HepG2 (cell line): ENCODE data around the gene LRRC17. TPM values are rescaled to one million over a fixed set of nuclear protein-coding genes. Genes with fewer than 3 reads are reported as not detected.
A peak's percentile ranks its signal among the peaks of the same experiment; 100 is the strongest.

Experiments
- BRCA1 ChIP-seq: sonication (generic); formaldehyde crosslinking; IDR thresholded peaks from 2 replicates; pipeline ENCODE4 v1.4.0; 2020; ENCODE audit warnings: missing genetic modification reagents
- BRD4 ChIP-seq: sonication (generic); formaldehyde crosslinking; IDR thresholded peaks from 2 replicates; pipeline ENCODE4 v1.4.0; 2020; ENCODE audit warnings: missing genetic modification reagents
- CCDC6 ChIP-seq: sonication (generic); formaldehyde crosslinking; IDR thresholded peaks from 2 replicates; pipeline ENCODE4 v1.8.1; 2022; ENCODE audit warnings: mild to moderate bottlenecking, missing genetic modification reagents, moderate library complexity
- GATAD2A ChIP-seq: IDR thresholded peaks from 2 replicates; pipeline ENCODE4 v1.6.1; 2016
- HIC2 ChIP-seq: sonication (generic); formaldehyde crosslinking; IDR thresholded peaks from 2 replicates; pipeline ENCODE4 v1.9.0; 2022; ENCODE audit warnings: low read depth, missing genetic modification reagents
- HNRNPH1 ChIP-seq: fragments of 200-400 bp; formaldehyde crosslinking; optimal IDR thresholded peaks from 2 replicates; pipeline ENCODE3; 2017; ENCODE audit warnings: mild to moderate bottlenecking, low read depth, low read length
- HNRNPUL1 ChIP-seq: fragments of 200-400 bp; formaldehyde crosslinking; IDR thresholded peaks from 2 replicates; pipeline ENCODE4 v1.6.1; 2017; ENCODE audit warnings: low read depth, mild to moderate bottlenecking, low read length, moderate library complexity
- IRF2 ChIP-seq: IDR thresholded peaks from 2 replicates; pipeline ENCODE4 v1.6.1; 2018; ENCODE audit warnings: missing genetic modification reagents, missing compliant biosample characterization
- KLF15 ChIP-seq: sonication (generic); formaldehyde crosslinking; IDR thresholded peaks from 2 replicates; pipeline ENCODE4 v1.8.1; 2023; ENCODE audit warnings: borderline replicate concordance, mild to moderate bottlenecking, inconsistent platforms, missing genetic modification reagents, mixed read lengths
- MTF1 ChIP-seq: sonication (generic); formaldehyde crosslinking; IDR thresholded peaks from 2 replicates; pipeline ENCODE4 v1.5.0; 2020; ENCODE audit warnings: missing genetic modification reagents
- NFE2L2 ChIP-seq: fragments of 150-350 bp; IDR thresholded peaks from 2 replicates; pipeline ENCODE4 v1.6.1; 2014; ENCODE audit warnings: low read length
- PRDM15 ChIP-seq: sonication (generic); formaldehyde crosslinking; IDR thresholded peaks from 2 replicates; pipeline ENCODE4 v1.4.0; 2020; ENCODE audit warnings: missing genetic modification reagents
- SALL1 ChIP-seq: sonication (generic); formaldehyde crosslinking; IDR thresholded peaks from 2 replicates; pipeline ENCODE4 v1.8.0; 2022; ENCODE audit warnings: mild to moderate bottlenecking, missing genetic modification reagents
- ZBTB43 ChIP-seq: sonication (generic); formaldehyde crosslinking; conservative IDR thresholded peaks from 2 replicates; pipeline ENCODE4 v1.4.0; 2020; ENCODE audit warnings: missing genetic modification reagents
- ZKSCAN1 ChIP-seq: fragments of 150-350 bp; IDR thresholded peaks from 2 replicates; pipeline ENCODE4 v1.6.1; 2014; ENCODE audit warnings: low read length
- ZNF136 ChIP-seq: sonication (generic); formaldehyde crosslinking; IDR thresholded peaks from 2 replicates; pipeline ENCODE4 v1.8.1; 2022; ENCODE audit warnings: low read depth, mild to moderate bottlenecking, moderate library complexity, missing genetic modification reagents
- ZNF383 ChIP-seq: sonication (generic); formaldehyde crosslinking; IDR thresholded peaks from 2 replicates; pipeline ENCODE4 v1.4.0; 2020; ENCODE audit warnings: missing genetic modification reagents, mild to moderate bottlenecking, borderline replicate concordance
- ZNF512B ChIP-seq: sonication (generic); formaldehyde crosslinking; IDR thresholded peaks from 2 replicates; pipeline ENCODE4 v1.5.1; 2020; ENCODE audit warnings: missing genetic modification reagents, mild to moderate bottlenecking, borderline replicate concordance
- ZNF644 ChIP-seq: IDR thresholded peaks from 2 replicates; pipeline ENCODE4 v1.6.1; 2016; ENCODE audit warnings: low read depth
- ZNF782 ChIP-seq: sonication (generic); formaldehyde crosslinking; IDR thresholded peaks from 2 replicates; pipeline ENCODE4 v1.4.0; 2020; ENCODE audit warnings: missing genetic modification reagents, mild to moderate bottlenecking, borderline replicate concordance
- polyA plus RNA-seq, 8 experiments: library from polyadenylated mRNA; depleted of rRNA in 3 of 8; stranded (reverse) in 7 of 8; unstranded in 1 of 8; fragments of >200 nt; fragmentation: Illumina TruSeq in 4 of 8; extraction: Trizol in 4 of 8; gene quantifications; 2 replicates each; pipeline versions ENCODE4 v1.2.1 to v1.2.3, GENCODE V29; 2011 to 2016; ENCODE audit warnings: low read depth in 4 of 8, missing spikeins in 1 of 8, mixed read lengths in 1 of 8; ENCODE audit not compliant: insufficient read depth in 1 of 8
- total RNA-seq, 5 experiments: library from RNA; depleted of rRNA; stranded (reverse); fragments of >200 nt; fragmentation: Illumina TruSeq; extraction: Trizol; gene quantifications; 2 replicates each; pipeline ENCODE4 v1.2.3, GENCODE V29; 2016; ENCODE audit warnings: low read depth in 1 of 5

The LRRC17 gene
- total and polyA plus RNA-seq, 2 of the 13 experiments (the other 11 are each of a cell fraction or from before 2014, with no cell fraction given), result 0.20 to 0.66 TPM

- TF ChIP-seq ZNF512B (CRISPR knock-in tag) (no peak), SALL1 (peak; percentile 29; the same call in 1 of the 2 replicates), GATAD2A (CRISPR knock-in tag) (no peak; the same call in 1 of the 2 replicates), BRD4 (no peak), BRCA1 (no peak), KLF15 (CRISPR knock-in tag) (no peak), ZNF383 (CRISPR knock-in tag) (no peak), HIC2 (CRISPR knock-in tag) (no peak), IRF2 (CRISPR knock-in tag) (0 out of 2 replicates have a peak, but pooled peaks have one; percentile 16), PRDM15 (CRISPR knock-in tag) (no peak), HNRNPH1 (no peak), MTF1 (no peak), ZNF136 (CRISPR knock-in tag) (no peak), CCDC6 (no peak), HNRNPUL1 (no peak), NFE2L2 (no peak), ZKSCAN1 (no peak), ZNF644 (peak; percentile 71), ZNF782 (no peak), ZBTB43 (no peak)
Measured at GRCh38 chr7:102875700-102876295, 37.0 kb upstream of the LRRC17 start (continued).
